ENCODE results near the gene ABAT. TPM values are rescaled to one million over a fixed set of nuclear protein-coding genes. Genes with fewer than 3 reads are reported as not detected.
A peak's percentile ranks its signal among the peaks of the same experiment; 100 is the strongest.

Gene ABAT
- total and polyA plus RNA-seq, 10 of the 15 experiments (the other 5 are each of a cell fraction or from before 2014, with no cell fraction given): 1.0 to 10.6 (median 1.9) TPM

DNA sequence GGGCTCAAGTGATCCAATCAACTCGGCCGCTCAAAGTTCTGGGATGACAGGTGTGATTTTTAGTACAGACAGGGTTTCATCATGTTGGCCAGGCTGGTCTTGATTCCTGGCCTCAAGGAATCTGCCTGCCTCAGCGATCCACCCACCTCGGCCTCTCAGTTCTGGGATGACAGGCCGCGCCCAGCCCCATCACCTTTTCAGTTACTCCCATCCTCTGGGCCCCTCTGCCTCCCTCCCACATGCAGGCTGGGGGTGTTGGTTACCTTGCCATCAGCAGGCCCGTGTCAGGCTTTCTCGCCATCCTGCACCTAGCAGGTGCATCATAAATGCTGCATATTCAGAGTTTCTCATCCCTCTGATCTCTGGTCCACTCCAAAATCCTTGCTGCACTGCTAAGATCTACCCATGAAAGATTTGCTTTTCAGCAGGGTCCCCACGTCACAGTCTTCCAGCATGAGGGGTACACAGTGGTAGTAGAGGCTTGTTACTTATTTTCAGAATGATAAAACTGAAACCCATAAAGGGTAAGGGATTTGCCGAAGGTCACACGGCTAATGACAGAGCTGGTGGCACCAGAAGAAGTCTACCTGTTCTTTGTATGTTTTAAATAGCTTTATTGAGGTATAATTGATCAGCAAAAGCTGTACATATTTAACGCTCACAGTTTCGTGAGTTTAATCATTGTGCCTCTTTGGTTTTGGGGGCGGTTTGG lies 139.8 kb downstream of the ABAT start:
- Histone ChIP-seq H3K4me3 (no peak overlapping the region), H3K36me3 (ENCODE audit: control insufficient read depth in 2 of 2, insufficient read depth in 2 of 2, low read length in 1 of 2) (peaks cover 19 to 56% of the 10 kb centered on the region in 2 experiments), H3K4me1 (ENCODE audit: control insufficient read depth, insufficient read depth, low read length) (peaks cover 23% of the 10 kb centered on the region), H3K9ac (ENCODE audit: control insufficient read depth, insufficient read depth, low read length) (no peak overlapping the region), H3K79me2 (ENCODE audit: control insufficient read depth, insufficient read depth, low read length) (no peaks in the 10 kb centered on the region), H3K9me3 (replicated peaks; ENCODE audit: control insufficient read depth, insufficient read depth, low read length) (no peaks in the 10 kb centered on the region), H3K27me3 (replicated peaks in 1 of 2; ENCODE audit: control insufficient read depth in 2 of 2, insufficient read depth in 2 of 2, low read length in 1 of 2) (no peaks in the 10 kb centered on the region), H2AFZ (ENCODE audit: control insufficient read depth, low read depth, low read length) (no peak overlapping the region), H4K20me1 (ENCODE audit: control insufficient read depth, insufficient read depth) (peaks cover 3% of the 10 kb centered on the region), H3K27ac (ENCODE audit: control insufficient read depth, insufficient read depth) (peak overlapping the region; percentile 18), H3K4me2 (ENCODE audit: control insufficient read depth, insufficient read depth) (no peak overlapping the region; the same call in 1 of the 2 replicates)
- no peak for DNase-seq (ENCODE audit: low read depth, low spot score)
- in situ Hi-C loops (cut with MboI): no loop called here
- 36% methylated on average over 14 of the region's 14 CpGs for WGBS (ENCODE audit: insufficient coverage, insufficient replicate concordance, low lambda C conversion rate, missing lambda C conversion rate)
- POLR2A ChIA-PET: interaction anchor here (0.8 to 0.9 kb wide), 2 partner anchors 11 to 13 kb away, joined by 7 read pairs; no protein-coding TSS in a partner anchor
- intact Hi-C loops (cut with micrococcal nuclease; ENCODE audit: unreplicated experiment): no loop called here
- no TSS peak for BruUV-seq (replicated peaks)
- ATAC-seq: peak; percentile 60
- FAIRE-seq: peak; percentile 31
- CTCF ChIA-PET: interaction anchor here (0.5 kb wide), 1 partner anchor 784 kb away, joined by 3 read pairs; no protein-coding TSS in a partner anchor
- RAD21 ChIA-PET (ENCODE audit: unreplicated experiment): interaction anchor here (0.9 kb wide), 1 partner anchor 55 kb away, joined by 3 read pairs; the partner anchor contains the start of gene CARHSP1
- SMC1A ChIA-PET (ENCODE audit: uncharacterized antibody, unreplicated experiment): interaction anchor here (0.6 to 1.0 kb wide), 3 partner anchors 46 to 78 kb away, joined by 3 to 4 read pairs (median 3); no protein-coding TSS in a partner anchor
- TF ChIP-seq, protein P1, sequence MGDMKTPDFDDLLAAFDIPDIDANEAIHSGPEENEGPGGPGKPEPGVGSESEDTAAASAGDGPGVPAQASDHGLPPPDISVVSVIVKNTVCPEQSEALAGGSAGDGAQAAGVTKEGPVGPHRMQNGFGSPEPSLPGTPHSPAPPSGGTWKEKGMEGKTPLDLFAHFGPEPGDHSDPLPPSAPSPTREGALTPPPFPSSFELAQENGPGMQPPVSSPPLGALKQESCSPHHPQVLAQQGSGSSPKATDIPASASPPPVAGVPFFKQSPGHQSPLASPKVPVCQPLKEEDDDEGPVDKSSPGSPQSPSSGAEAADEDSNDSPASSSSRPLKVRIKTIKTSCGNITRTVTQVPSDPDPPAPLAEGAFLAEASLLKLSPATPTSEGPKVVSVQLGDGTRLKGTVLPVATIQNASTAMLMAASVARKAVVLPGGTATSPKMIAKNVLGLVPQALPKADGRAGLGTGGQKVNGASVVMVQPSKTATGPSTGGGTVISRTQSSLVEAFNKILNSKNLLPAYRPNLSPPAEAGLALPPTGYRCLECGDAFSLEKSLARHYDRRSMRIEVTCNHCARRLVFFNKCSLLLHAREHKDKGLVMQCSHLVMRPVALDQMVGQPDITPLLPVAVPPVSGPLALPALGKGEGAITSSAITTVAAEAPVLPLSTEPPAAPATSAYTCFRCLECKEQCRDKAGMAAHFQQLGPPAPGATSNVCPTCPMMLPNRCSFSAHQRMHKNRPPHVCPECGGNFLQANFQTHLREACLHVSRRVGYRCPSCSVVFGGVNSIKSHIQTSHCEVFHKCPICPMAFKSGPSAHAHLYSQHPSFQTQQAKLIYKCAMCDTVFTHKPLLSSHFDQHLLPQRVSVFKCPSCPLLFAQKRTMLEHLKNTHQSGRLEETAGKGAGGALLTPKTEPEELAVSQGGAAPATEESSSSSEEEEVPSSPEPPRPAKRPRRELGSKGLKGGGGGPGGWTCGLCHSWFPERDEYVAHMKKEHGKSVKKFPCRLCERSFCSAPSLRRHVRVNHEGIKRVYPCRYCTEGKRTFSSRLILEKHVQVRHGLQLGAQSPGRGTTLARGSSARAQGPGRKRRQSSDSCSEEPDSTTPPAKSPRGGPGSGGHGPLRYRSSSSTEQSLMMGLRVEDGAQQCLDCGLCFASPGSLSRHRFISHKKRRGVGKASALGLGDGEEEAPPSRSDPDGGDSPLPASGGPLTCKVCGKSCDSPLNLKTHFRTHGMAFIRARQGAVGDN (IDR thresholded peaks at IDR 0.05): no peak
- TF ChIP-seq BACH1 (IDR thresholded peaks at IDR 0.05; ENCODE audit: borderline replicate concordance): no peak
- peak in 1 of 2 experiments; percentile 45; a peak in 2 of 4 replicates for TF ChIP-seq EP300 (IDR thresholded peaks at IDR 0.05; ENCODE audit: borderline replicate concordance in 1 of 2, control insufficient read depth in 1 of 2, low read depth in 2 of 2, low read length in 2 of 2)
- TF ChIP-seq, protein P2, sequence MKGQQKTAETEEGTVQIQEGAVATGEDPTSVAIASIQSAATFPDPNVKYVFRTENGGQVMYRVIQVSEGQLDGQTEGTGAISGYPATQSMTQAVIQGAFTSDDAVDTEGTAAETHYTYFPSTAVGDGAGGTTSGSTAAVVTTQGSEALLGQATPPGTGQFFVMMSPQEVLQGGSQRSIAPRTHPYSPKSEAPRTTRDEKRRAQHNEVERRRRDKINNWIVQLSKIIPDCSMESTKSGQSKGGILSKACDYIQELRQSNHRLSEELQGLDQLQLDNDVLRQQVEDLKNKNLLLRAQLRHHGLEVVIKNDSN (IDR thresholded peaks at IDR 0.05; ENCODE audit: borderline replicate concordance, extremely low read length, insufficient read depth, low read depth, low read length): no peak
- TF ChIP-seq ZBED1 (IDR thresholded peaks at IDR 0.05; ENCODE audit: borderline replicate concordance): no peak
- TF ChIP-seq, protein P3, sequence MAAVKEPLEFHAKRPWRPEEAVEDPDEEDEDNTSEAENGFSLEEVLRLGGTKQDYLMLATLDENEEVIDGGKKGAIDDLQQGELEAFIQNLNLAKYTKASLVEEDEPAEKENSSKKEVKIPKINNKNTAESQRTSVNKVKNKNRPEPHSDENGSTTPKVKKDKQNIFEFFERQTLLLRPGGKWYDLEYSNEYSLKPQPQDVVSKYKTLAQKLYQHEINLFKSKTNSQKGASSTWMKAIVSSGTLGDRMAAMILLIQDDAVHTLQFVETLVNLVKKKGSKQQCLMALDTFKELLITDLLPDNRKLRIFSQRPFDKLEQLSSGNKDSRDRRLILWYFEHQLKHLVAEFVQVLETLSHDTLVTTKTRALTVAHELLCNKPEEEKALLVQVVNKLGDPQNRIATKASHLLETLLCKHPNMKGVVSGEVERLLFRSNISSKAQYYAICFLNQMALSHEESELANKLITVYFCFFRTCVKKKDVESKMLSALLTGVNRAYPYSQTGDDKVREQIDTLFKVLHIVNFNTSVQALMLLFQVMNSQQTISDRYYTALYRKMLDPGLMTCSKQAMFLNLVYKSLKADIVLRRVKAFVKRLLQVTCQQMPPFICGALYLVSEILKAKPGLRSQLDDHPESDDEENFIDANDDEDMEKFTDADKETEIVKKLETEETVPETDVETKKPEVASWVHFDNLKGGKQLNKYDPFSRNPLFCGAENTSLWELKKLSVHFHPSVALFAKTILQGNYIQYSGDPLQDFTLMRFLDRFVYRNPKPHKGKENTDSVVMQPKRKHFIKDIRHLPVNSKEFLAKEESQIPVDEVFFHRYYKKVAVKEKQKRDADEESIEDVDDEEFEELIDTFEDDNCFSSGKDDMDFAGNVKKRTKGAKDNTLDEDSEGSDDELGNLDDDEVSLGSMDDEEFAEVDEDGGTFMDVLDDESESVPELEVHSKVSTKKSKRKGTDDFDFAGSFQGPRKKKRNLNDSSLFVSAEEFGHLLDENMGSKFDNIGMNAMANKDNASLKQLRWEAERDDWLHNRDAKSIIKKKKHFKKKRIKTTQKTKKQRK (IDR thresholded peaks at IDR 0.05; ENCODE audit: low read depth, low read length): no peak
- no peak for TF ChIP-seq KDM1A (IDR thresholded peaks at IDR 0.05; ENCODE audit: borderline replicate concordance)
- TF ChIP-seq MTA2 (IDR thresholded peaks at IDR 0.05; ENCODE audit: low read depth): peak; percentile 85
- no peak for TF ChIP-seq KAT2A (conservative IDR thresholded peaks at IDR 0.05; ENCODE audit: control insufficient read depth, low read depth, low read length)
- TF ChIP-seq, protein P4, sequence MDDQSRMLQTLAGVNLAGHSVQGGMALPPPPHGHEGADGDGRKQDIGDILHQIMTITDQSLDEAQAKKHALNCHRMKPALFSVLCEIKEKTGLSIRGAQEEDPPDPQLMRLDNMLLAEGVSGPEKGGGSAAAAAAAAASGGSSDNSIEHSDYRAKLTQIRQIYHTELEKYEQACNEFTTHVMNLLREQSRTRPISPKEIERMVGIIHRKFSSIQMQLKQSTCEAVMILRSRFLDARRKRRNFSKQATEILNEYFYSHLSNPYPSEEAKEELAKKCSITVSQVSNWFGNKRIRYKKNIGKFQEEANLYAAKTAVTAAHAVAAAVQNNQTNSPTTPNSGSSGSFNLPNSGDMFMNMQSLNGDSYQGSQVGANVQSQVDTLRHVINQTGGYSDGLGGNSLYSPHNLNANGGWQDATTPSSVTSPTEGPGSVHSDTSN (IDR thresholded peaks at IDR 0.05; ENCODE audit: insufficient replicate concordance, low read depth, low read length): no peak
- 0 out of 2 replicates have a peak, but pooled peaks have one; percentile 20 for TF ChIP-seq IKZF1 (conservative IDR thresholded peaks at IDR 0.05)
- no peak for TF ChIP-seq FOS (IDR thresholded peaks at IDR 0.05; ENCODE audit: borderline replicate concordance, extremely low read depth, insufficient read length)

All from GM12878 (cell line).